Trophoblast cell (in vitro differentiated cells and primary cell): ENCODE results near the gene IGF1R.

Experiments used
- DNase-seq, 2 donors: peaks; one replicate each; pipeline ENCODE4 v3.0.0-alpha.2; 2016
- H2AFZ ChIP-seq: 2 replicates; pipeline ENCODE4 v1.6.1; 2013; ENCODE audit warnings: low read length, moderate library complexity, mild to moderate bottlenecking; ENCODE audit not compliant: insufficient read depth, poor library complexity
- H2AK5ac ChIP-seq: 2 replicates; pipeline ENCODE4 v1.6.1; 2013; ENCODE audit warnings: mild to moderate bottlenecking, low read length
- H2BK120ac ChIP-seq: 2 replicates; pipeline ENCODE4 v1.6.1; 2013; ENCODE audit warnings: low read length, mild to moderate bottlenecking, moderate library complexity; ENCODE audit not compliant: insufficient read depth, poor library complexity
- H2BK12ac ChIP-seq: 2 replicates; pipeline ENCODE4 v1.6.1; 2013; ENCODE audit warnings: mild to moderate bottlenecking, low read length, moderate library complexity
- H2BK5ac ChIP-seq: 2 replicates; pipeline ENCODE4 v1.6.1; 2013; ENCODE audit warnings: low read length, low read depth, moderate library complexity, mild to moderate bottlenecking; ENCODE audit not compliant: poor library complexity
- H3K14ac ChIP-seq: 2 replicates; pipeline ENCODE4 v1.6.1; 2013; ENCODE audit warnings: mild to moderate bottlenecking, low read length
- H3K18ac ChIP-seq: 2 replicates; pipeline ENCODE4 v1.6.1; 2013; ENCODE audit warnings: mild to moderate bottlenecking, low read length
- H3K23ac ChIP-seq: 2 replicates; pipeline ENCODE4 v1.6.1; 2013; ENCODE audit warnings: low read length
- H3K27ac ChIP-seq: 2 replicates; pipeline ENCODE4 v1.5.1; 2013; ENCODE audit warnings: low read depth, mild to moderate bottlenecking, inconsistent platforms, low read length, moderate library complexity
- H3K27me3 ChIP-seq: 2 replicates; pipeline ENCODE4 v1.6.1; 2013; ENCODE audit warnings: inconsistent platforms, mild to moderate bottlenecking, low read length, moderate library complexity; ENCODE audit not compliant: insufficient read depth
- H3K36me3 ChIP-seq, 2 experiments: 1 replicate in 1 of 2; 2 replicates in 1 of 2; pipeline ENCODE4 v1.6.1; 2013; ENCODE audit warnings: low read length in 2 of 2, mild to moderate bottlenecking in 2 of 2, moderate library complexity in 1 of 2; ENCODE audit not compliant: insufficient read depth in 2 of 2, control insufficient read depth in 1 of 2
- H3K4ac ChIP-seq: 2 replicates; pipeline ENCODE4 v1.6.1; 2013; ENCODE audit warnings: low read depth, mild to moderate bottlenecking, low read length, moderate library complexity
- H3K4me1 ChIP-seq, 2 experiments: 1 replicate in 1 of 2; 2 replicates in 1 of 2; pipeline ENCODE4 v1.6.1; 2013; ENCODE audit warnings: low read length in 2 of 2, mild to moderate bottlenecking in 2 of 2, moderate library complexity in 1 of 2; ENCODE audit not compliant: insufficient read depth in 2 of 2, control insufficient read depth in 1 of 2
- H3K4me2 ChIP-seq: 2 replicates; pipeline ENCODE4 v1.6.1; 2013; ENCODE audit warnings: inconsistent platforms, mild to moderate bottlenecking, low read length, moderate library complexity
- H3K4me3 ChIP-seq: 2 replicates; pipeline ENCODE4 v1.5.1; 2013; ENCODE audit warnings: mild to moderate bottlenecking, low read depth, low read length, inconsistent platforms
- H3K79me1 ChIP-seq: one replicate; pipeline ENCODE4 v1.6.1; 2013; ENCODE audit warnings: low read length
- H3K79me2 ChIP-seq: 2 replicates; pipeline ENCODE4 v1.6.1; 2013; ENCODE audit warnings: low read length, mild to moderate bottlenecking; ENCODE audit not compliant: control insufficient read depth, insufficient read depth, poor library complexity
- H3K9ac ChIP-seq: 2 replicates; pipeline ENCODE4 v1.6.1; 2013; ENCODE audit warnings: mild to moderate bottlenecking, low read length
- H3K9me3 ChIP-seq: 2 replicates; pipeline ENCODE4 v1.6.1; 2013; ENCODE audit warnings: low read depth, mild to moderate bottlenecking, control low read depth, inconsistent platforms, low read length; ENCODE audit not compliant: insufficient read depth
- H4K12ac ChIP-seq: 2 replicates; pipeline ENCODE4 v1.6.1; 2013; ENCODE audit warnings: low read depth, mild to moderate bottlenecking, low read length, moderate library complexity
- H4K8ac ChIP-seq: 2 replicates; pipeline ENCODE4 v1.6.1; 2013; ENCODE audit warnings: low read depth, mild to moderate bottlenecking, low read length, moderate library complexity
- H4K91ac ChIP-seq: one replicate; pipeline ENCODE4 v1.6.1; 2013; ENCODE audit warnings: low read depth, mild to moderate bottlenecking, low read length, moderate library complexity
- WGBS: extraction: QIAGEN DNeasy Blood & Tissue Kit; methylation state at CpG from one replicate; pipeline ENCODE4 v1.1.7; 2013; ENCODE audit warnings: missing lambda C conversion rate; ENCODE audit not compliant: insufficient read length, insufficient coverage; ENCODE audit errors: extremely low coverage; 5-methylcytosine and 5-hydroxymethylcytosine counted together

Gene IGF1R

DNA sequence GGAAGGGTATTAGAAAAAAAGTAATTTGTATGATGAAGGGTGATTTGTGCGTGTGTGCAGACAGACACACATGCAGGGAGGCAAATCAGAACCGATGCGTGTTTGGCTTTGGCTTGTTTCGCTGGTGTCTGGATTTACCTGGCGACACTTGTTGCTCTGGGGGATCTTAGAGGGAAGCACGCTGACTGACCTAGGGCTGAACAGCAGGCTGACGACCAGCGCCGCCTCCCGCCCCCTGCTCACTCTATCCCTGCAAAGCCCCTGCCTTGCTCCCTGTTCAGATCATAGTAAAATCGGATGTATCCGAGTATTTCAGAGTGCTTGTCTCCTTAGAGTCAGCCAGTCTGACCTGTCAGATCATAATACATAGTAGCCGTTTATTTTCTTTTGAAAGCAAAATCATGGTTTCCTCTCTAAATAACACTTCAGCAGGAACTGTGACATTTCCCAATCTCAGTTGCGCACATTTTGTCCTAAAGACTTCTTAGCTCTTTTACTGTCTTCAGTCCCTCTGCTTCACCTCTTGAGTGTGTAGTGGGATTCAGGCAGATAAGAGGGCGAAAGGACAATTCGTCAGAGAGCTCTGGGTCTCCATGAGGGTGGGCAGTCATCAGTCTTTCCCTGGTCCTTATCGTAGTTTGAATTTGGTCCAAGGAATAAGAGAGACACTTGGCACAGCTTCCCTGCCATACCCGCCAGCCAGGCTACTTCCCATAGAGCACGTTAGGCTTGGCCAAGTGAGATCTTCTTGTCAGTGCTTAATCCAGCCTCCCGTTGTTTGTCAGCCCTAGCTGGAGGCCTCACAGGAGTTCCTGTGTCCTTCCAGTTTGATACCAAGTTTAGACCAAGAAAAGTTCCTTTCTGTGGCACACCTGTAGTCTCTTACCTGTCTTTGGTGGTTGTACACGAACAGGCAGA lies 261.9 kb downstream of the IGF1R start:
- Histone ChIP-seq H2BK5ac (no peak overlapping the region), H2AFZ (no peak overlapping the region), H3K27me3 (no peaks in the 10 kb centered on the region), H3K18ac (no peak overlapping the region), H3K79me2 (no peaks in the 10 kb centered on the region), H4K12ac (no peak overlapping the region), H3K4ac (no peak overlapping the region), H4K91ac (no peak overlapping the region), H3K23ac (no peak overlapping the region), H3K9me3 (no peaks in the 10 kb centered on the region), H2AK5ac (no peak overlapping the region), H2BK12ac (no peak overlapping the region), H3K4me1 (peaks cover 15 to 32% of the 10 kb centered on the region in 2 experiments), H3K14ac (no peak overlapping the region), H3K27ac (no peak overlapping the region), H2BK120ac (no peak overlapping the region), H3K36me3 (peaks cover 47 to 66% of the 10 kb centered on the region in 2 experiments), H4K8ac (no peak overlapping the region), H3K4me3 (no peak overlapping the region), H3K9ac (no peak overlapping the region), H3K79me1 (peaks cover 8% of the 10 kb centered on the region), H3K4me2 (no peak overlapping the region)
- WGBS = 100% methylated on average over 1 of the region's 21 CpGs
- no peak for DNase-seq

DNA sequence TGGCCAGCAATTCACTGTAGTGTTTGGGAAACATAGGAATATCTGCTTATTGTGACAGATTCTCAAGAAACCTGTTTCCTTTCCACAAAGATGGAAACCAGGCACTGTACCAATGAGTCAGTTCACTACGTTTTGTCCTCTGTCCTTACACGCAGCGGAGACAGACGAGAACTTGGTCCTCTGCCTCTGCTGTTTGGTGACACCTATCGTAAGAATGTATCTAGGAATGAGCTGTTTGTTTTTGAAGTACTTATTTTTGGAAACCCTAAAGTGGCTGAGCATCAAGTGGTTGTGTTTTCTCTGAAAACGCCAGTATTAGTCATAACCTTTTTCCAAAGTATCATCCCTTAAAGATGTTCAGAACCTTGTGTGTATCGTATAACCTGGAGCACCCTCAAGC lies 266.3 kb downstream of the IGF1R start:
- Histone ChIP-seq H3K79me2 (no peaks in the 10 kb centered on the region), H3K9me3 (no peaks in the 10 kb centered on the region), H4K91ac (no peak overlapping the region), H3K4me1 (peaks cover 10 to 22% of the 10 kb centered on the region in 2 experiments), H3K4me2 (no peak overlapping the region), H2BK5ac (no peak overlapping the region), H2AFZ (no peak overlapping the region), H4K12ac (no peak overlapping the region), H3K23ac (no peak overlapping the region), H4K8ac (no peak overlapping the region), H2BK120ac (no peak overlapping the region), H3K4ac (no peak overlapping the region), H3K27ac (peak overlapping the region; percentile 80), H3K36me3 (peaks cover 49 to 66% of the 10 kb centered on the region in 2 experiments), H3K9ac (no peak overlapping the region), H3K27me3 (no peaks in the 10 kb centered on the region), H2BK12ac (no peak overlapping the region), H2AK5ac (no peak overlapping the region), H3K4me3 (no peak overlapping the region), H3K79me1 (peaks cover 10% of the 10 kb centered on the region), H3K14ac (no peak overlapping the region), H3K18ac (no peak overlapping the region)
- DNase-seq = peak; percentile 59 to 76
- WGBS = no CpG with 5 or more reads among the region's 7 CpGs

DNA sequence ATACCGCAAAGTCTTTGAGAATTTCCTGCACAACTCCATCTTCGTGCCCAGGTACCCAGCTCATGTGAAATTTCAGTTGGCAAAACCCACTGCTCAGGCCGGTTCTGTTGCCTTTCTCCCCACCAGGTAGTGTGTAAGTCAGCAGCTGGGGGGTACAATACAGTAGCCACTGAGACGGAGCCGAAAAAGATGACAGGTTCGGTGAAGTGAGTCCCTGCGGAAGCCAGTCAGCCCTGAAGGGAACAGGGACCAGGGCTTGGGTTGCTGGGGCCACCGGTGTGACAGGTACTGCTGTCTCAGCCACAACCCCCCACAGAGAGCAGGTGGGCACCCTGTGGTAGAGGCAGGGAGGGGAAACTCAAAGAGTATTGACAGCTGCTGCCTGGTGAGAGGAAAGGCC lies 268.5 kb downstream of the IGF1R start:
- Histone ChIP-seq H3K9me3 (no peaks in the 10 kb centered on the region), H4K8ac (no peak overlapping the region), H3K79me2 (no peaks in the 10 kb centered on the region), H4K91ac (peak overlapping the region; percentile 19), H3K4me2 (no peak overlapping the region), H2BK5ac (no peak overlapping the region), H3K4me1 (peaks cover 10 to 22% of the 10 kb centered on the region in 2 experiments), H4K12ac (no peak overlapping the region), H3K9ac (no peak overlapping the region), H2BK120ac (no peak overlapping the region), H2AFZ (no peak overlapping the region), H3K27me3 (no peaks in the 10 kb centered on the region), H3K27ac (no peak overlapping the region), H3K4me3 (no peak overlapping the region), H2AK5ac (no peak overlapping the region), H2BK12ac (peak overlapping the region; percentile 1), H3K14ac (no peak overlapping the region), H3K79me1 (peaks cover 10% of the 10 kb centered on the region), H3K18ac (peak overlapping the region; percentile 37), H3K4ac (peak overlapping the region; percentile 4), H3K23ac (no peak overlapping the region), H3K36me3 (peaks cover 46 to 58% of the 10 kb centered on the region in 2 experiments)
- DNase-seq = no peak
- WGBS = no CpG with 5 or more reads among the region's 8 CpGs

DNA sequence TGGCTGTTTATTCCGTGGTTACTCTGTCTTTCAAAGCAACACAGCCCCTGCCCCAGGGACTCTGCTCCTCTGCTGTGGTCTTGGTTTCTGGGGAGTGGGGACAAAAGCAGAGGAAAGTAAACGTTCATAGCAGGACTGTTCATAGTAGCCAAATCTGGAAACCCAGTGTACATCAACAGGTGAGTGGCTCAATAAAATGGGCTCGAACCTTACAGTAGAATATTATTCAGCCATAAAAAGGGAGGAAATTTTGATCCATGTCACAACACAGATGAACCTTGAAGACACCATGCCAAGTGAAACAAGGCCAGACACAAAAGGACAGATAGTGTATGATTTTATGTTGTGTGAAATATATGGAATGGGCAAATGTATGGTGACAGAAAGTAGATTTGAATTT lies 269.1 kb downstream of the IGF1R start:
- H3K4me3 ChIP-seq = no peak overlapping the region
- no peak overlapping the region for H3K4me2 ChIP-seq
- H3K4ac ChIP-seq = no peak overlapping the region
- H3K27me3 ChIP-seq = no peaks in the 10 kb centered on the region
- H2BK12ac ChIP-seq = no peak overlapping the region
- H2BK5ac ChIP-seq = no peak overlapping the region
- H3K79me1 ChIP-seq = peaks cover 10% of the 10 kb centered on the region
- H4K8ac ChIP-seq = no peak overlapping the region
- H3K36me3 ChIP-seq = peaks cover 47 to 58% of the 10 kb centered on the region in 2 experiments
- H3K9me3 ChIP-seq = no peaks in the 10 kb centered on the region
- H2AFZ ChIP-seq = no peak overlapping the region
- H3K9ac ChIP-seq = no peak overlapping the region
- no peak overlapping the region for H3K18ac ChIP-seq
- no peak overlapping the region for H2BK120ac ChIP-seq
- no peak overlapping the region for H2AK5ac ChIP-seq
- WGBS = no CpG with 5 or more reads among the region's 3 CpGs
- peaks cover 10 to 22% of the 10 kb centered on the region in 2 experiments for H3K4me1 ChIP-seq
- H4K91ac ChIP-seq = no peak overlapping the region
- DNase-seq = no peak
- H3K79me2 ChIP-seq = no peaks in the 10 kb centered on the region
- H3K23ac ChIP-seq = no peak overlapping the region
- H3K27ac ChIP-seq = no peak overlapping the region
- H3K14ac ChIP-seq = no peak overlapping the region
- H4K12ac ChIP-seq = no peak overlapping the region
